Measurements from ENCODE around the gene SPAM1. TPM values are rescaled to one million over a fixed set of nuclear protein-coding genes. Genes with fewer than 3 reads are reported as not detected.
"Not testable (repeated sequence)": the region's sequence is repeated elsewhere in the genome, so short reads cannot be mapped to it uniquely, and the experiment has no call there.

SPAM1 gene
- polyA plus RNA-seq (ENCODE audit: insufficient read length in 4 of 4): not detected

GRCh38 chr7:123924941-123925340 is at the start of gene SPAM1:
SPAM1 (plus strand) TSS chr7:123925241; CDS start chr7:123953571, 28,330 bp downstream.
- no peak for DNase-seq (ENCODE audit: low read depth in 4 of 4, low spot score in 3 of 4)

- no peak for DNase-seq (ENCODE audit: low read depth in 4 of 4, low spot score in 3 of 4)
Observed at GRCh38 chr7:123876557-123877256, 48.3 kb upstream of the SPAM1 start.

GRCh38 chr7:123879628-123880027 is 45.4 kb upstream of the SPAM1 start:
- DNase-seq (ENCODE audit: low read depth in 4 of 4, low spot score in 3 of 4): no peak

GRCh38 chr7:123881300-123881699 is 43.7 kb upstream of the SPAM1 start:
- DNase-seq (ENCODE audit: low read depth in 4 of 4, low spot score in 3 of 4): no peak

- DNase-seq (ENCODE audit: low read depth in 4 of 4, low spot score in 3 of 4): no peak
Observed at GRCh38 chr7:123883154-123883553, 41.9 kb upstream of the SPAM1 start.

- DNase-seq (ENCODE audit: low read depth in 4 of 4, low spot score in 3 of 4): no peak
Observed at GRCh38 chr7:123888192-123888591, 36.8 kb upstream of the SPAM1 start.

- DNase-seq (ENCODE audit: low read depth in 4 of 4, low spot score in 3 of 4): not testable (repeated sequence)
Observed at GRCh38 chr7:123894753-123895152, 30.3 kb upstream of the SPAM1 start.

- DNase-seq (ENCODE audit: low read depth in 4 of 4, low spot score in 3 of 4): no peak
Observed at GRCh38 chr7:123901101-123901500, 23.9 kb upstream of the SPAM1 start.

GRCh38 chr7:123905714-123906113 is 19.3 kb upstream of the SPAM1 start:
- DNase-seq (ENCODE audit: low read depth in 4 of 4, low spot score in 3 of 4): no peak

- peak; percentile 12 to 22 (median 14) for DNase-seq (ENCODE audit: low read depth in 4 of 4, low spot score in 3 of 4)
Observed at GRCh38 chr7:123916240-123916724, 8.8 kb upstream of the SPAM1 start.

- no peak for DNase-seq (ENCODE audit: low read depth in 4 of 4, low spot score in 3 of 4)
Observed at GRCh38 chr7:123917878-123918277, 7.2 kb upstream of the SPAM1 start.

GRCh38 chr7:123918309-123918708 is 6.7 kb upstream of the SPAM1 start:
- DNase-seq (ENCODE audit: low read depth in 4 of 4, low spot score in 3 of 4): no peak

GRCh38 chr7:123923599-123923998 is 1.4 kb upstream of the SPAM1 start:
- DNase-seq (ENCODE audit: low read depth in 4 of 4, low spot score in 3 of 4): no peak

GRCh38 chr7:123929107-123929506 is 4.1 kb downstream of the SPAM1 start:
- DNase-seq (ENCODE audit: low read depth in 4 of 4, low spot score in 3 of 4): no peak

GRCh38 chr7:123929655-123930054 is 4.6 kb downstream of the SPAM1 start:
- DNase-seq (ENCODE audit: low read depth in 4 of 4, low spot score in 3 of 4): no peak

GRCh38 chr7:123935436-123936381 is 10.7 kb downstream of the SPAM1 start:
- no peak for DNase-seq (ENCODE audit: low read depth in 4 of 4, low spot score in 3 of 4)

- no peak for DNase-seq (ENCODE audit: low read depth in 4 of 4, low spot score in 3 of 4)
Observed at GRCh38 chr7:123936388-123936787, 11.3 kb downstream of the SPAM1 start.

GRCh38 chr7:123939784-123940183 is 14.7 kb downstream of the SPAM1 start:
- DNase-seq (ENCODE audit: low read depth in 4 of 4, low spot score in 3 of 4): no peak

GRCh38 chr7:123941391-123942180 is 16.5 kb downstream of the SPAM1 start:
- DNase-seq (ENCODE audit: low read depth in 4 of 4, low spot score in 3 of 4): no peak

- DNase-seq (ENCODE audit: low read depth in 4 of 4, low spot score in 3 of 4): no peak
Observed at GRCh38 chr7:123944395-123944794, 19.4 kb downstream of the SPAM1 start.

- DNase-seq (ENCODE audit: low read depth in 4 of 4, low spot score in 3 of 4): no peak
Observed at GRCh38 chr7:123945938-123946337, 20.9 kb downstream of the SPAM1 start.

All from right renal pelvis (tissue), 4 donors.